Measurements from ENCODE around the gene TRIM42.

The TRIM42 gene

DNA sequence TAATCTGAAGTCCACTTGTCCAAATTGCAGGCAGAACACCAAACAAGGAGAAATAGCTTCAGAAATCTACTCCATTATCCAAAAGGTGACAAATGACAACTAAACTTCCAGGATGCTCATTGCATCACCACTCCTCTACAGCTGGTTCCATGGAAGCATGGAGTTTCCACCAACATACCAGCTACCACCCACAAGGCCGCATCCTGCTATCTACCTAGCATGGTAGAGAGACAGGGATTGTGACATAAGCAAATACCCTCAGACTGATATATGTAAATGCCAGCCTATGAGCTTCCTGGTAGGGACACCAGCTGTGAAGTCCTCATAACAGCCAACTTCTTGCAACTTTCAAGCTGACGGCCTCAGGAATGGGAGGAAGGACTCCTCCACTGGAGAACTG is at the start of gene TRIM42:
TSS of gene TRIM42 (plus strand) at position 301 of the 400 bp plus-strand sequence. CDS start 166 bp downstream, outside the sequence.
- no peak for DNase-seq (ENCODE audit: low read depth)

GRCh38 chr3:140628606-140629005 is 49.3 kb upstream of the TRIM42 start:
- no peak for DNase-seq (ENCODE audit: low read depth)

DNA sequence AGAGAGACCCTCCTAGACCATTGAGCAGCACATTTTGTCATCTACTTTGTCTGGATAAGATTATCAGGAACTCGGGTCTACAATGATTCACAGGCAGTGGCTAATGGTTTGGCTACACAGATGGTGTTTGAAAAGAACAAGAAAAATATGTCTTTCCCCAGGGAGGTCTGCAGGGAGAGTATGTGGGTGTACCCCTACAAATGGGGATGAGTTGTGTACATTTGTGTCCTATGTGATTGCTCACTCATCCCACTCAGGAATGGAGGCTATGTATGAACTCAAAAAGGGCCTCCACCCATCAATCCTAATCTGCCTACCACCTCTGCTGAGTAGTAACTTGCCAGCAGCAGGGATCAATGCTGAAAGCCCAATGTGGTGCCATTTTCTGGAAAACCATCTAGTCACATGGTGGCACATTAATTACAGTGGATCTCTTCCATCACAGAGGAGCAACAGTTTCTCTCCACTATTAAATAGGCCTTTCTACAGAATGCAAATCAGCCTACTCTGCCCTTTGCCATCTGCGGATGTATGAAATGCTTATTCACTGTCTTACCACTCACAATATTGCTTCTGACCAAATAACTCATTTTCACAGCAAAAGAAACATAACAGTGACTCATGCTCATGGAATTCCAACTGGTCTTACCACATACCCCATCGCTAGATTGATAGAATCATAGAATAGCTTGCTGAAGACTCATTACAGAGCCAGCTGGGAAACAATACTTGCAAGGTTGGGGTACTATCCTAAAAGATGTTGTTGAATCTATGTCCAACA is 48.3 kb upstream of the TRIM42 start:
- DNase-seq (ENCODE audit: low read depth), result no peak

DNA sequence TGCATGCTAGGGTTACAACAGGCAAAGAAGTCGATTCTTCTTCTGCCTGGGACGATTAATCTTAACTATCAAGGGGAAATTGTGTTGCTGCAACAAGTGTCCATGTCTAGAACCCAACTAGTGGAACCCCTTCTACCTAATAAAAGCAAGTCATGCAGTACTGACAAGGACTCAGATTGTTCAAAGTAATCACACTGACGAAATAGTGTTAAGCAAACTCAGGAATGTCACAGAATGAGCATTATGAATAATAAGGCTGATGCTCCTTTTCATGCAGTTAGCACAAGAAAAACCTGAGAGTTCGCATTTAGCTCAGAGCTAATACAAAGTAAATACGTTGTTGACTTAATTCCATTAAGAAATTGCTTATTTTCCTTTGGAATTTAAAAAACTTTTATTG is 47.5 kb upstream of the TRIM42 start:
- DNase-seq (ENCODE audit: low read depth), result no peak

DNA sequence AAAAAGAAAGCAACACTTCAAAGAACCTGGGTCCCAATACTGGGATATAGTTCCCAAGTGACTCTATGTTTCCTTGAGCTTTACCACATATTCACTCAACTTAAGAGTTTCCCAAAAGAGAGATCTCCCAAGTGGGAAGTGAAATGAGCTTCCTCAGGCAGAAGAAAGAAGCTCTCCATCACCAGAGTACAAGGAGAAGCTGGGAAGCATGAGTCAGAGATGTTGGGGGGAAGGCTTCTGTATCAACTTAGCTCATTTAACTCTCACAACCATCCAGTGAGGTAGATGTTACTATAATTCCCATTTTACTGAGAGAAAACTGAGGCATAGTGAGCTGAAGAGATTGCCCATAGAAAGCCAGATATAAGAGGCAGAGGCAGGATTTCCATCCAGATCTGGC is 47.0 kb upstream of the TRIM42 start:
- no peak for DNase-seq (ENCODE audit: low read depth)

- no peak for DNase-seq (ENCODE audit: low read depth)
Observed at GRCh38 chr3:140635276-140635675, 42.6 kb upstream of the TRIM42 start.

DNA sequence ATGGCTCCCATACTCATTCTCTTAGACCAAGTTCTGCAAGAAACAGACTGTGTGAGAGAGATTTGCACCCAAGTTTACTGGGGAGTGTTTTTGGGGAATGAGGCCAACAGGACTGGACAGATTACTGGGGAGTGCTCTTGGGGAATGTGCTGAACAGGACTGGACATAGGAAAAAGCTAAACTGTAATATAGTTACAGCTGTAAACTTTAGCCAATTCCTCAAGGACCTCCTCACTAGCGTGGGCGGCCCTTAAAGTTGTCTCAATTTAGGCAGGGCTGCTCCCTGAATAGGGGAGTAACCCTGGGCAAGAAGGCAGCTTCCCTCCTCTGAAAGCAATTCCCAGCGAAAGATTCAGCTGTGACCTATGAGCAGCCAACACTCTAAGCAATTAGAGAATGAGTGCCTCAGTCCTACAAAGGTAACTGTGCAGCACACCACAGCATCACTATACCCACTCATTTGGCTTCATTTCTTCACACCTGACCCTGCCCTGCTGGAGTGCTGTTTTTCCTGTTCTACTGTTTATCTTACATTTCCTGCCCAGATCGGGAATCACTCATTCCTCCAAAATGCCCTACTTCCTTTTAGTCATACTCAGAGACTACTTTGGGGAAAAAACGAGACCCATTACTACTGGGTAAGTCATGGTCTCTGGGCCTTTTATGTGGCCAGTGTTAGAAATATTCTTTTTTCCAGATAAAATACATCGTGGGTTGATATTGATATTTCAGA is 41.3 kb upstream of the TRIM42 start:
- DNase-seq (ENCODE audit: low read depth), result no peak

- DNase-seq (ENCODE audit: low read depth), result no peak
Observed at GRCh38 chr3:140651287-140651686, 26.6 kb upstream of the TRIM42 start.

GRCh38 chr3:140655678-140656077 is 22.2 kb upstream of the TRIM42 start:
- no peak for DNase-seq (ENCODE audit: low read depth)

GRCh38 chr3:140664111-140664510 is 13.8 kb upstream of the TRIM42 start:
- no peak for DNase-seq (ENCODE audit: low read depth)

DNA sequence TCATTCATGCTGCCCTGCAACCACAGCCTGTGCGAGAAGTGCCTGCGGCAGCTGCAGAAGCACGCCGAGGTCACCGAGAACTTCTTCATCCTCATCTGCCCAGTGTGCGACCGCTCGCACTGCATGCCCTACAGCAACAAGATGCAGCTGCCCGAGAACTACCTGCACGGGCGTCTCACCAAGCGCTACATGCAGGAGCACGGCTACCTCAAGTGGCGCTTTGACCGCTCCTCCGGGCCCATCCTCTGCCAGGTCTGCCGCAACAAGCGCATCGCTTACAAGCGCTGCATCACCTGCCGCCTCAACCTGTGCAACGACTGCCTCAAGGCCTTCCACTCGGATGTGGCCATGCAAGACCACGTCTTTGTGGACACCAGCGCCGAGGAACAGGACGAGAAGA is 4.7 kb downstream of the TRIM42 start:
- DNase-seq (ENCODE audit: low read depth), result no peak

DNA sequence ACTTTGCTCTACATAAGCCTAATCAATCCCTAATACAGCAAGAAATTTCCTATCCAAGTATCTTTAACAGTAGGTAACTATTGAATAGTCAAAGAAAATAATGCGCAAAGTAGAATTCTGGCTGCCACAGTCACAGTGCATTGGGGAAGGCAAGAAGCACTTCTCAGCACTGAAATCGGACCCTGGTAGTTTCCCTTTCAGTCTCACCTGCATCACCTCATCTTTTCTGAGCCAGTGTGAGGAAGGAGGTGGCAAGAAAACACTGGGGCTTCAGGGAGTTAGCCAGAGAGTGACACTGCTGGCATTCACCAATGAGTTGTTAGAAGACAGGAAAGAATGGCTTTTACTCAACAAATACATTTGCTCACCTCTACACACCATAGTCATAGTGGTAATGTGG is 8.3 kb downstream of the TRIM42 start:
- no peak for DNase-seq (ENCODE audit: low read depth)

DNA sequence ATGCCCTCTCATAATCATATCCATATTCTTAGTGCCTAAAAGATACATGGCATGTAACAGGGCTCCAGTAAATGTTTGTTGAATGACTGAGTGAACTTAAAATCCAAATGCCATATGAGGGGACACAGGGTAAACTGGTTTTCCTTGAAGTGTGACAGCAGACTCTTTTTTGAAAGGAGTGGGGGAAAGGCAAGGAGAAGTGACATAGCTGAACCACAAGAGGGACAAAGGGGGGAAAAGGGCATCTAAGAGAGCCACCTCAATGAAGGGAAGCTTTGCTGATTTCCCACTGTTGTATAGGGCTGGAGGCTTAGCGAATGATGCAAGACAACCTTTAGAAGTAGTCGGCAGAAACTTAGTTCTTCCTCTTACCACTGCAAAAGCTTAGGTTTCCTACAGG is 9.1 kb downstream of the TRIM42 start:
- DNase-seq (ENCODE audit: low read depth), result no peak

- no peak for DNase-seq (ENCODE audit: low read depth)
Observed at GRCh38 chr3:140695361-140696061, 17.6 kb downstream of the TRIM42 start.

GRCh38 chr3:140699516-140700231 is 21.8 kb downstream of the TRIM42 start:
- no peak for DNase-seq (ENCODE audit: low read depth)

DNA sequence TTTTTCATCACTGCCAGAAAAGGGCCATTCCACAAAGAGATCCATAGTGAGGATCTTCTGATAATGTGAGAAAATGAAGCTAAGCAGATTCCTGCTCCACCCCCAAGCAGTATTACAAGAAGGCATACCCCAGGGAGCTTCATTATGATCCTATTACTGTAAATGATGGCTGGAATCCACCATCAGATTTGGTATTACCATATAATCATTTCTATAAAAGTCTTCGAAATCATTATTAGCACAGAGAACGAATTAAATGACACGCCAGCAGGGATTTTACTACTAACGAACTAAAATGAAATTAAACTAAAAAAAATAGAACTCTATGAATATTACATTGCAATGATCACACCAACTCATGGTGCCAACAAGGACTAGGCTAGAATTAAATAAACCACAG is 24.4 kb downstream of the TRIM42 start:
- DNase-seq (ENCODE audit: low read depth), result no peak

GRCh38 chr3:140703496-140703895 is 25.6 kb downstream of the TRIM42 start:
- no peak for DNase-seq (ENCODE audit: low read depth)

- DNase-seq (ENCODE audit: low read depth), result no peak
Observed at GRCh38 chr3:140704733-140705132, 26.9 kb downstream of the TRIM42 start.

DNA sequence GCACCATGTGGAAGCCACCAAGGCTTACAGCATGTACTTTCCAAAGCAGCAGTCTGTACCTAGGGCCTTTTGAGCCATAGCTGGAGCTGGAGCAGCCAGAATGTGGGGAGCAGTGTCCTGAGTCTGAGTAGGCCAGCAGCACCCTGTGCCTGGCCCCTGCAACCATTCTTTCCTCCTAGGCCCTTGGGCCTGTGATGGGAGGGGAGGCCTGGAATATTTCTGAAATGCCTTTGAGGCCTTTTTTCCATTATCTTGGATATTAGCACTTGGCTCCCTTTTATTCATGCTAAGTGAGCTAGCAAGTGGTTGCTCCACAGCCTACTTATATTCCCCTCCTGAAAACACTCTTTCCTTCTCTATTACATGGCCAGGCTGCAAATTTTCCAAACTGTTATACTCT is 28.1 kb downstream of the TRIM42 start:
- DNase-seq (ENCODE audit: low read depth), result no peak

DNA sequence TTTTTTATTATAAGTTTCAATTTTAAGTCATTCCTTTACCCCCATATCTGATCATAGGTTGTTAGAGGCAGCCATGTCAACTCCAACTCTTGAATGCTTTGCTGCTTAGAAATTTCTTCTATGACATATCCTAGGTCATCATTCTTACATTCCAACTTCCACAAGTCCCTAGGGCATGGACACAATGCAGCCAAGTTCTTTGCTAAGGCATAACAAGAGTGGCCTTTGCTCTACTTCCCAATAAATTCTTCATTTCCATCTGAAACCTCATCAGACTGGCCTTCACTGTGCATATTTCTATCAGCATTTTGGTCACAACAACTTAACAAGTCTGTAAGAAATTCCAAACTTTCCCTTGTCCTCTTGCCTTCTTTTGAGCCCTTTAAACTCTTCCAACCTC is 28.5 kb downstream of the TRIM42 start:
- no peak for DNase-seq (ENCODE audit: low read depth)

- DNase-seq (ENCODE audit: low read depth), result no peak
Observed at GRCh38 chr3:140708815-140709214, 31.0 kb downstream of the TRIM42 start.

- no peak for DNase-seq (ENCODE audit: low read depth)
Observed at GRCh38 chr3:140709751-140710150, 31.9 kb downstream of the TRIM42 start.
